Caco-2 (cell line): ENCODE measurements around the gene TEX28. TPM values are rescaled to one million over a fixed set of nuclear protein-coding genes. Genes with fewer than 3 reads are reported as not detected.
"Not testable (repeated sequence)": the region's sequence is repeated elsewhere in the genome, so short reads cannot be mapped to it uniquely, and the experiment has no call there.

Experiments used
- BruUV-seq: library from RNA; stranded (reverse); fragments of 400-500 nt; replicated peaks from 2 replicates; lab custom pipeline; 2021; lab: Mats Ljungman, UMichigan
- CTCF ChIA-PET: fragments of 300-600 bp; sonication (Branson Sonifier 250); formaldehyde crosslinking; loops from one replicate; lab custom pipeline; 2022; ENCODE audit warnings: antibody characterized with exemption; lab: Charles Lee
- POLR2A ChIA-PET: fragments of 300-600 bp; sonication (Branson Sonifier 250); formaldehyde crosslinking; loops from one replicate; lab custom pipeline; 2022; ENCODE audit warnings: antibody characterized with exemption; lab: Charles Lee
- DNase-seq, 2 experiments: peaks; one replicate each; pipeline versions ENCODE4 v3.0.0 to v3.0.0-alpha.2; 2020 to 2022
- H3K27me3 ChIP-seq: replicated peaks from 2 replicates; pipeline ENCODE4 v1.6.0; 2011; ENCODE audit warnings: low read length; ENCODE audit not compliant: control insufficient read depth, insufficient read depth
- H3K36me3 ChIP-seq: 2 replicates; pipeline ENCODE4 v1.5.1; 2011; ENCODE audit warnings: low read length; ENCODE audit not compliant: control insufficient read depth, insufficient read depth
- H3K4me1 ChIP-seq: fragments of 250-450 bp; sonication (Bioruptor Pico); 2 replicates; pipeline ENCODE4 v1.5.1; 2020; ENCODE audit warnings: mild to moderate bottlenecking
- H3K4me3 ChIP-seq: 2 replicates; pipeline ENCODE4 v1.5.1; 2011; ENCODE audit warnings: low read depth, mild to moderate bottlenecking, control low read depth, low read length
- H3K9me3 ChIP-seq: fragments of 250-450 bp; sonication (Bioruptor Pico); 2 replicates; pipeline ENCODE4 v1.5.1; 2020; ENCODE audit warnings: mild to moderate bottlenecking, moderate library complexity
- H3K27ac Mint-ChIP-seq: one replicate; pipeline ENCODE4 v1.8.0; 2022; ENCODE audit warnings: mixed read lengths; ENCODE audit not compliant: unreplicated experiment
- H3K27me3 Mint-ChIP-seq: one replicate; pipeline ENCODE4 v1.8.0; 2022; ENCODE audit warnings: mixed read lengths; ENCODE audit not compliant: insufficient read depth, unreplicated experiment
- H3K36me3 Mint-ChIP-seq: one replicate; pipeline ENCODE4 v1.8.0; 2022; ENCODE audit warnings: mild to moderate bottlenecking, mixed read lengths; ENCODE audit not compliant: insufficient read depth, unreplicated experiment
- H3K4me1 Mint-ChIP-seq: one replicate; pipeline ENCODE4 v1.8.0; 2022; ENCODE audit warnings: low read depth, mixed read lengths; ENCODE audit not compliant: unreplicated experiment
- H3K4me3 Mint-ChIP-seq: one replicate; pipeline ENCODE4 v1.8.0; 2022; ENCODE audit warnings: mild to moderate bottlenecking, moderate library complexity, mixed read lengths; ENCODE audit not compliant: unreplicated experiment
- H3K9me3 Mint-ChIP-seq: one replicate; pipeline ENCODE4 v1.8.0; 2022; ENCODE audit warnings: mixed read lengths; ENCODE audit not compliant: unreplicated experiment
- intact Hi-C: fragments of 100-400 bp; cut with micrococcal nuclease; formaldehyde crosslinking; loops from one replicate; pipeline ENCODE4 v1.10.0; 2022; ENCODE audit not compliant: unreplicated experiment
- total RNA-seq: library from RNA; stranded (reverse); gene quantifications from 2 replicates; pipeline ENCODE4 v1.2.3, GENCODE V29; 2022

The TEX28 gene
- total RNA-seq, 1 experiment from 2014 or later, result not detected

GRCh38 chrX:154257282-154257681 lies 37.6 kb downstream of the TEX28 start, which contains the start of gene OPN1MW3:
OPN1MW3 (plus strand) TSS chrX:154257582; CDS start chrX:154257620, 38 bp downstream.
- H3K4me1 ChIP-seq, H3K4me1 Mint-ChIP-seq, H3K36me3 Mint-ChIP-seq, H3K4me3 Mint-ChIP-seq, H3K4me3 ChIP-seq, H3K27ac Mint-ChIP-seq, H3K9me3 ChIP-seq, DNase-seq, BruUV-seq, H3K36me3 ChIP-seq, POLR2A ChIA-PET, H3K9me3 Mint-ChIP-seq, H3K27me3 Mint-ChIP-seq, CTCF ChIA-PET, intact Hi-C loops, H3K27me3 ChIP-seq: not testable (repeated sequence)

DNA sequence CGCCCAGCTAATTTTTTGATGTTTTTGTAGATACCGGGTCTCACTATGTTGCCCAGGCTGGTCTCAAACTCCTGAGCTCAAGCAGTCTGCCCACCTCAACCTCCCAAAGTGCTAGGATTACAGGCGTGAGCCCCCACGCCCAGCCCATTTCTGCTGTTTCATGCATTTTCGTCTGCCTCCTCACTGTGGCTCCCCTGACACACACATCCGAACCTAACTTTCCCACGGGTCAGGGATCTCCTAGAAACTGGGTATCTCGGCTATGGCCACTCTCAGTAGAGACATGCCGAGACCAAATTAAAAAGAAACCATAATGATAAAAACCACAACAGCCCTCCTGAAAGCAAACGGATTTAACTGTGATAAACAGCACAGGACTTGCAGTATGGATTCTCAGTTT lies 46.8 kb downstream of the TEX28 start:
- CTCF ChIA-PET, H3K9me3 ChIP-seq, DNase-seq, H3K27me3 ChIP-seq, H3K9me3 Mint-ChIP-seq, H3K4me1 ChIP-seq, H3K4me1 Mint-ChIP-seq, intact Hi-C loops, H3K27ac Mint-ChIP-seq, H3K4me3 ChIP-seq, POLR2A ChIA-PET, H3K27me3 Mint-ChIP-seq, H3K4me3 Mint-ChIP-seq, H3K36me3 ChIP-seq, H3K36me3 Mint-ChIP-seq, BruUV-seq: not testable (repeated sequence)

GRCh38 chrX:154247377-154248045 lies 47.4 kb downstream of the TEX28 start:
- H3K27me3 ChIP-seq, intact Hi-C loops, H3K36me3 Mint-ChIP-seq, H3K4me1 ChIP-seq, H3K4me1 Mint-ChIP-seq, H3K4me3 Mint-ChIP-seq, H3K27me3 Mint-ChIP-seq, H3K9me3 Mint-ChIP-seq, DNase-seq, BruUV-seq, H3K4me3 ChIP-seq, H3K36me3 ChIP-seq, H3K27ac Mint-ChIP-seq, POLR2A ChIA-PET, CTCF ChIA-PET, H3K9me3 ChIP-seq: not testable (repeated sequence)

- H3K4me1 Mint-ChIP-seq, POLR2A ChIA-PET, H3K4me3 Mint-ChIP-seq, H3K4me3 ChIP-seq, H3K27ac Mint-ChIP-seq, CTCF ChIA-PET, H3K36me3 Mint-ChIP-seq, BruUV-seq, H3K27me3 ChIP-seq, H3K4me1 ChIP-seq, DNase-seq, H3K27me3 Mint-ChIP-seq, H3K9me3 ChIP-seq, H3K9me3 Mint-ChIP-seq, intact Hi-C loops, H3K36me3 ChIP-seq: not testable (repeated sequence)
These were observed 54.9 kb downstream of the TEX28 start for GRCh38 chrX:154239982-154240503.

DNA sequence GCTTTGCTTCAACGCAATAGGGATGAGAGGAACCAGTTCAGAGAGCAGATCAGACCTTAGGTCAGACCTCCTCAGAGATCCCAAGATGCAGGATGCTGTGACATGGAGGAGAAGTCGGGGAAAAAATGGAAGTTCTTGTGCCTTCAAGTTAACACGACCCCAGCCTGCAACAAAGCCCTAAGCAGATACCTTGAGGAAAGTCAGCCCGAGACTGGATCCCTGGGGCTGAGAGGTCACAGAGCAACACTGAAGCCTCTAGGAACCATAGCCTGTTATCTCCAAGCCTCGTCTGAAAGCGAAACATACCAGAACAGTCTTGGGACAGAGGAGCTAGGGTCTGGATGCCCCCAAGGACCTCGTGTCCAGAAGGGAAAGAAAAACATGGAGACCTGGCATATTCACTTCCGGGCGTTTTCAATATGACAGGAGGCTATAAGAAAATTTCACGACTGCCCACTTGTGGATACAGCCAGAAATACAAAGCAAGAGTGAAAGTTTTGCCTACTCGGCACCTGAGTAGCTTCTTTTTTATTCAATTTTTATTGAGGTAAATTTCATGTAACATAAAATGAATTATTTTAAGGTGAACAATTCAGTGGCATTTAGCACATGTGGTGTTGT lies 55.9 kb downstream of the TEX28 start:
- H3K9me3 ChIP-seq, H3K9me3 Mint-ChIP-seq, H3K36me3 Mint-ChIP-seq, intact Hi-C loops, H3K4me3 Mint-ChIP-seq, H3K27me3 ChIP-seq, H3K27ac Mint-ChIP-seq, CTCF ChIA-PET, H3K36me3 ChIP-seq, DNase-seq, H3K4me1 Mint-ChIP-seq, H3K4me3 ChIP-seq, BruUV-seq, H3K27me3 Mint-ChIP-seq, H3K4me1 ChIP-seq, POLR2A ChIA-PET: not testable (repeated sequence)

DNA sequence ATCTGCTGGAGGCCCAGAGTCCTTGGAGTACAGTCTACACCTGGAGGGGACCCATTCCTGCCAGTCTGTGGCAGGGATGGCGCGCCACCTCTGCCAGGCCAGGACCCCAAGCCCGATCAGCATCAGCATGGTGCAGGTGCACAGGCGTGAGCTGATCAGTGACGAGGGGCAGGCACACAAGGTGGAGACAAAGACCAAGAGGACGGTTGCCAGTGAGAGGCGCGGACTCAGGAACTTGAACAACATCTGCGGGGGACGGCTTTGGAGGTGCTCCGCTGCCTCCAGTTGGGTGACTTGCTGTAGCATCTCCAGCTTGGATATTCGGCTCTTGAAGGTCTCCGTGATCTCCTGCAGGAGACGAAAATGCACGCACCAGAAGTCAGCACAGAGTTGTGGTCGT lies 61.3 kb downstream of the TEX28 start:
- H3K27ac Mint-ChIP-seq, H3K4me3 ChIP-seq, CTCF ChIA-PET, intact Hi-C loops, H3K9me3 Mint-ChIP-seq, DNase-seq, H3K36me3 ChIP-seq, H3K4me1 ChIP-seq, H3K4me3 Mint-ChIP-seq, POLR2A ChIA-PET, H3K36me3 Mint-ChIP-seq, H3K27me3 Mint-ChIP-seq, H3K27me3 ChIP-seq, H3K4me1 Mint-ChIP-seq, H3K9me3 ChIP-seq, BruUV-seq: not testable (repeated sequence)

GRCh38 chrX:154231443-154231842 lies 63.5 kb downstream of the TEX28 start:
- H3K4me1 ChIP-seq, POLR2A ChIA-PET, H3K4me3 Mint-ChIP-seq, H3K9me3 Mint-ChIP-seq, H3K9me3 ChIP-seq, CTCF ChIA-PET, H3K27me3 Mint-ChIP-seq, H3K4me3 ChIP-seq, H3K36me3 ChIP-seq, DNase-seq, H3K27me3 ChIP-seq, H3K36me3 Mint-ChIP-seq, H3K4me1 Mint-ChIP-seq, H3K27ac Mint-ChIP-seq, BruUV-seq, intact Hi-C loops: not testable (repeated sequence)
